ENCODE results near the gene TSPO2.

TSPO2 gene

DNA sequence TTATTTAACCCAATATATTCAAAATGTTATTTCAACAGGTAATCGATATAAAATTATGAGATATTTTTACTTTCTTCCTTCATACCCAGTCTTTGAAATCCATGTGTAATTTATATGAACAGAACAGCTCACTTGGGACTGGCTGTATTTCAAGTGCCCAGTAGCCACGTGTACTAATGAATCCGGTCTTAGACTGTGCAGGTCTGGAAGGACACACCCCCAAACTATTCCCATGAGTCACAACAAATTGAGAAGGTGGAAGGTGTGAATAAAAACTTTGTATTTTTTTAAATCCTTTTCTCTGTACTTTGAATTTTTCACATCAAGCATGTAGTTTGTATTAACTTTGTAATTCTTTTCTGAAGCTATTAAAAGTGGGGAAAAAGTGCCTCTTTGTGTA is 6.1 kb upstream of the TSPO2 start:
- peak; percentile 30 for DNase-seq (ENCODE audit: low read depth)
- TF ChIP-seq, protein P1, sequence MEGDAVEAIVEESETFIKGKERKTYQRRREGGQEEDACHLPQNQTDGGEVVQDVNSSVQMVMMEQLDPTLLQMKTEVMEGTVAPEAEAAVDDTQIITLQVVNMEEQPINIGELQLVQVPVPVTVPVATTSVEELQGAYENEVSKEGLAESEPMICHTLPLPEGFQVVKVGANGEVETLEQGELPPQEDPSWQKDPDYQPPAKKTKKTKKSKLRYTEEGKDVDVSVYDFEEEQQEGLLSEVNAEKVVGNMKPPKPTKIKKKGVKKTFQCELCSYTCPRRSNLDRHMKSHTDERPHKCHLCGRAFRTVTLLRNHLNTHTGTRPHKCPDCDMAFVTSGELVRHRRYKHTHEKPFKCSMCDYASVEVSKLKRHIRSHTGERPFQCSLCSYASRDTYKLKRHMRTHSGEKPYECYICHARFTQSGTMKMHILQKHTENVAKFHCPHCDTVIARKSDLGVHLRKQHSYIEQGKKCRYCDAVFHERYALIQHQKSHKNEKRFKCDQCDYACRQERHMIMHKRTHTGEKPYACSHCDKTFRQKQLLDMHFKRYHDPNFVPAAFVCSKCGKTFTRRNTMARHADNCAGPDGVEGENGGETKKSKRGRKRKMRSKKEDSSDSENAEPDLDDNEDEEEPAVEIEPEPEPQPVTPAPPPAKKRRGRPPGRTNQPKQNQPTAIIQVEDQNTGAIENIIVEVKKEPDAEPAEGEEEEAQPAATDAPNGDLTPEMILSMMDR (conservative IDR thresholded peaks at IDR 0.05; ENCODE audit: low read depth, low read length) = no peak
- no peak overlapping the region for H3K4me3 ChIP-seq (ENCODE audit: low read length)

DNA sequence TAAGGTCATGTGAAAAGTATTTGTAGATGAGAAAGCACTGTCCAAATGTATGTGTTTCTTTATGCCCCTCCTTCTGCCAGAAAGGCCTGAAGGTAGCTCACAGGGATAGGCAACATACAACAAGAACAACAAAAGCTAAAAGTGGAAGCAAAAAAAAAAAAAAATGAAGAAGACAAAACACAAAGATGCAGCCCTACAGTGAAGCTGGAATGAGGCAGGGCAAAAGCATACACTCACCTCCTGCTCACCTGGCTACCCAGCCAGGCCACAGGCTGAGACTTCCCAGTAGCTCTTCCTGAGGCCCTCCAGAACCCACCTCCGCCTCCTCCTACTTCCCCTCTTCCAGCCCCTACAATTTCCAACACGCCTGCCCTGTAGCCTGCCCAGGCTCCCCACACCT is 5.7 kb upstream of the TSPO2 start:
- no peak for DNase-seq (ENCODE audit: low read depth)
- H3K4me3 ChIP-seq (ENCODE audit: low read length) = no peak overlapping the region
- TF ChIP-seq, protein P1 (conservative IDR thresholded peaks at IDR 0.05; ENCODE audit: low read depth, low read length) = no peak

DNA sequence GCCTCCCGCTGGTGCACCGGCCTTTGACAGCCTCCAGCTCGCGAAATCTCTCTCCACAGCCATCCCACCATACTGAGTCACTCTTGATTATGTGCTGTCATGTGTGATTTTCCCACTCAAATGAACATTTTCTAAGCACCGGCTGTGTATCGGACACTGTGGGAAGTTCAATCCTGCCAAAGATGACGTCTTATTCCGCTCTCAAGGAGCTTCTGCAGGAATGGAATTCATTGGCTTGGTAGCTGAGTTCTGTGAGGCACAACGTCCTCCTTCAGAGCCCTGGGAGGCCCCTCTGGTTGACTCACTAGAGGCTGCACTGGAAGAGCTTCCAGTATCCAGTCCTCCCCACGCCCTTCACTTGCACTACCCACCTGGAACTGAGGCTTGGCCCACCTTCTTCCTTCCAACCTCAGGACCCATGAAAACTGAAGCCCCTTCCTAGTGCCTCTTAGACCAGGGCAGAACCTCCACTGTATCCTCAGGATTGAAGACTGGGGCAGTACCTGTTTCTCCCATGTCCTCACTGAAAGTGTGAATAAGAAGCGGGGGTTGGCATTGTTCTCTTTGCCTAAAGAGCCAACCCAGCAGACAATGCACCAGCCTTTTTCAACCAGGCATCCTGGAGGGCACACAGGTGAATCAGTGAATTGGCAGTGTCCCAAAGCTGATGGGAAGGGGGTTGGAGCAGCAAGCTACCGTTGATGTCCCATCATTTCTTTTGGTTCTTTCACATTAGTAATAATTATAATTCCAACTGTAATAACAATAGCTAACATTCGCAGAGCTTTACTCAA is 5.0 kb upstream of the TSPO2 start:
- H3K4me3 ChIP-seq (ENCODE audit: low read length) = no peak overlapping the region
- TF ChIP-seq, protein P1 (conservative IDR thresholded peaks at IDR 0.05; ENCODE audit: low read depth, low read length) = no peak
- DNase-seq (ENCODE audit: low read depth) = no peak

DNA sequence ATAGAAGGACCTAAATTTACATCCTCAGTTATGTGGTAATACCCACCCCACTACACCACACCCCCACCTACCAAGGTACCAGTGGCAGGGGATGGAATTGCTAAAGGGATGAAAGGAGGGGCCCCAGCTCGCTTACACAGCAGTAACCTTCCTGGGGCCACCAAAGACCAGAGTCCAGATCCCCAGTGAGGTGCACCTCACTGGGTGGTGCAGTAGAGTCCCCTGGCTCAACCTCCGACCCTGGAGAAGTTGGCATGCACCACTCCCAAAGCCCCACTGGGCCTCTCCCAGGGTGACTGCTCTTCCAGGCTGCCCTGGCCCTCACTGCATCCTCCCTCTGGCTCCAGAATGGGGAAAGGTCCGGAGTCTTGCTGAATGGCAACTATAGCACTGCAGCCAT is 4.1 kb upstream of the TSPO2 start:
- DNase-seq (ENCODE audit: low read depth) = no peak
- no peak overlapping the region for H3K4me3 ChIP-seq (ENCODE audit: low read length)
- TF ChIP-seq, protein P1 (conservative IDR thresholded peaks at IDR 0.05; ENCODE audit: low read depth, low read length) = no peak

DNA sequence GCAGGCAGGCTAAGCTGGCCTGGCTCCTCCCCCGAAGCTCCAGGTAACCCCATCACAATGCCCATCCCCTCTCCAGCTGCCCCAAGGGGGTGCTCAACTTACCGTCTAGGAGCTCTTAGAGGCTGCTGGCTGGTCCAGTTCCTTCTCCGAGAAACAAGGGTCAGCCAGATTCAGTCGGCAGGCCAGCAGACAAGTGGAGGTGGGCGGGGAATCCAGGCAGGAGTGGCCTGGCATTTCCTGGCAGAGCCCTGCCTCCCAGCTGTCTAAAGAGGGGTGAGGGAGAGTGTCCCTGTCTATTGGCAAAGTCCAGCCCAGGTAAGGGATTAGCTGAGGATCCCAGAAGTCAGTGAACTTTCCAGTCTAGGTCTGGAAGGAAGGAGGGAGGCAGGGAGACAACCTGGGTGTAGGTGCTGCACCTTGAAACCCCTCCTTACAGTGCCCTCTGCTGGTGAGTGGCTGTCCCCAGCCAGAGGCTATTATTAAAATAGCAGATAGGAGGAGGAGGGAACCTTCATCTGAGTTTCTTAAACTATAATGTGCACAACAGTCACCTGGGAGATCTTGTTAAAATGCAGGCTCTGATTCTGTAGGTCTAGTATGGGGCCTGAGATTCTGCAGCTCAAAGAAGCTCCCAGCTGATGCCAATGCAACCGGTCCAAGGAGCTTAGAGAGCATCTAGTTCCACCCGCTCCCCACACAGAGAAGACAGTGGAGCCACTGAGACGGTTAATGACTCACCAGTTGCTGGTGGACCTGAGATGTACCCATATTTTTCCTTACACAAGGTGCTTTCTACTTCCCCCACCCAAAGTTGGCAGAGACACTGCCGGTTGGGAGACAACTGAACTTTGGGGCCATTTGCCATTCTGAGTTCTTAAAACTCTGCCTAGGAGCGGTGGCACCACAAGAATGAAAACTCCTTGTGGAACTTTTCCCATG is 2.9 kb upstream of the TSPO2 start, which contains the start of gene UNC5CL:
Gene UNC5CL, minus strand, starts transcription at position 162 of the 939 bp plus-strand sequence. CDS start 4,147 bp downstream, outside the sequence.
- no peak for DNase-seq (ENCODE audit: low read depth)
- TF ChIP-seq, protein P1 (conservative IDR thresholded peaks at IDR 0.05; ENCODE audit: low read depth, low read length) = peak; percentile 87
- no peak within 1 kb of the TSS for H3K4me3 ChIP-seq (ENCODE audit: low read length)

DNA sequence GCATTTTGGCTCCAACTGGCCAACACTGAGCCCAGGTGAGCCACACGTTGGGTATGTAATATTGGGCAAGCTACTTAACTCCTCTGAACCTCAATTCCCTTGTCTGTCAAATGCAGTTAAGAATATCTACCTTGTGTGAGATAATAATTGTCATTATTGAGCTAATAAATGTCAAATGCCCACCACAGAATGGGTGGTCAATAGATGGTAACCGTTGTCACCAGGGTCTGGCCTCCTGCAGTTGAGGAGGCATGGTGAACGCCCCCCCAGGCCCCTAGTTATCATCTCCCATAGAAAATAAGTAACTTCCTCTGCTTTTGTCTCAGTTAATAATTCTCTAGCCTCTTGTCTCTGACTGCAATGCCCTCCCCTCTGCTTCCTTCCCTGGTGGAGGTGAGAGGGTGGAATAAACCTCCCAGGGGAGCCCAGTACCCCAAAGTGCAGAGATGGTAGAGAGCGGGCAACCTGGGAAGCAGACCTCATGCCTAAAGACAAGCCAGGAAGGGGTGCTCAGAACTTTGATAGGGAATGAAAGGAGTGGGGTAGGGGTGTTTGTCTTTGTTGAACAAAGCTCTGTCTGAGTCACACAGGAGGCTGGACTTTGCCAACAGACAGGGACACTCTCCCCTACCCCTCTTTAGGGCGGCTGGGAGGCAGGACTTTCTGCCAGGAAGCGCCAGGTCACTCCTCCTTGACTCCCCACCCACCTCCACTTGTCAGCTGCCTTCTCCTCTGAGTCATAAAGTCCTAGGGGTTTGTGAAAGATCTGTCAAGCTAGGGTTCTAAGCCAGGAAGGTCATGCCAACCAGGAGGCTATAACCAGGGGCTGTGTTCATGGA is 1.9 kb upstream of the TSPO2 start:
- H3K4me3 ChIP-seq (ENCODE audit: low read length) = no peak overlapping the region
- DNase-seq (ENCODE audit: low read depth) = no peak
- TF ChIP-seq, protein P1 (conservative IDR thresholded peaks at IDR 0.05; ENCODE audit: low read depth, low read length) = no peak

Measured in retinal pigment epithelial cell (primary cell).